Stomach (tissue), 9 donors: ENCODE results near the gene UFSP2. TPM values are rescaled to one million over a fixed set of nuclear protein-coding genes. Genes with fewer than 3 reads are reported as not detected.

Source experiments
- DNase-seq, 2 donors: peaks; one replicate each; pipeline versions ENCODE4 v3.0.0 to v3.0.0-alpha.2; 2013 to 2019
- H3K27ac ChIP-seq, 5 donors: fragments of 200-600 bp in 4 of 5; sonication (generic) in 4 of 5; one replicate each; pipeline ENCODE4 v1.5.1; 2013 to 2019; ENCODE audit warnings: mild to moderate bottlenecking in 1 of 5, moderate library complexity in 1 of 5
- H3K27me3 ChIP-seq, 3 donors: fragments of 200-600 bp; sonication (generic); one replicate each; pipeline ENCODE4 v1.5.1; 2017 to 2019; ENCODE audit warnings: mixed run types in 1 of 3
- H3K36me3 ChIP-seq, 4 donors: fragments of 200-600 bp; sonication (generic); 1 replicate in 3 of 4; 2 replicates in 1 of 4; pipeline ENCODE4 v1.5.1; 2016 to 2019
- H3K4me1 ChIP-seq, 4 donors: fragments of 200-600 bp; sonication (generic); one replicate each; pipeline ENCODE4 v1.5.1; 2016 to 2019
- H3K4me3 ChIP-seq, 4 donors: fragments of 200-600 bp; sonication (generic) in 3 of 4; one replicate each; pipeline ENCODE4 v1.5.1; 2016 to 2019; ENCODE audit warnings: mild to moderate bottlenecking in 1 of 4
- H3K9me3 ChIP-seq, 4 donors: fragments of 200-600 bp; sonication (generic); one replicate each; pipeline ENCODE4 v1.5.1; 2016 to 2019
- CTCF ChIP-seq, 7 experiments: fragments of 450-650 bp in 4 of 7; fragments of 200-600 bp in 3 of 7; sonication (generic) in 3 of 7; IDR thresholded peaks; one replicate each; pipeline ENCODE4 v1.5.1; 2016 to 2019; ENCODE audit warnings: antibody characterized with exemption in 7 of 7, control low read depth in 2 of 7, mild to moderate bottlenecking in 1 of 7
- EP300 ChIP-seq: sonication (generic); formaldehyde crosslinking; IDR thresholded peaks from one replicate; pipeline ENCODE4 v1.6.1; 2017; ENCODE audit warnings: antibody characterized with exemption
- POLR2A ChIP-seq, 4 donors: fragments of 450-650 bp; IDR thresholded peaks; one replicate each; pipeline ENCODE4 v1.6.1; 2016; ENCODE audit warnings: antibody characterized with exemption in 4 of 4, control low read depth in 2 of 4, mild to moderate bottlenecking in 1 of 4, moderate library complexity in 1 of 4
- POLR2AphosphoS5 ChIP-seq, 3 donors: sonication (generic); formaldehyde crosslinking; IDR thresholded peaks; one replicate each; pipeline ENCODE4 v1.6.1; 2016; ENCODE audit warnings: antibody characterized with exemption in 3 of 3
- WGBS, 5 donors: extraction: QIAGEN DNeasy Blood & Tissue Kit in 3 of 5; methylation state at CpG; one replicate each; pipeline versions ENCODE4 v1.1.5 to v1.1.7; 2013 to 2018; 5-methylcytosine and 5-hydroxymethylcytosine counted together
- intact Hi-C: fragments of 100-400 bp; cut with DNase I; formaldehyde crosslinking; loops from one replicate; pipeline ENCODE4 v1.15.1; 2023; ENCODE audit warnings: low total_unique reads
- polyA plus RNA-seq, 3 donors: library from polyadenylated mRNA; stranded (reverse); fragments of 200-250 nt; gene quantifications; one replicate each; pipeline ENCODE4 v1.2.3, GENCODE V29; 2013
- total RNA-seq, 5 donors: library from RNA; depleted of rRNA; stranded (reverse); fragments of >200 nt; gene quantifications; one replicate each; pipeline versions ENCODE4 v1.1.0 to v1.2.3, GENCODE V29; 2014 to 2016
- donor health status: healthy with polysubstance abuse.
- donor health status: Bipolar disorder and iron deficiency.
- donor health status: healthy.

UFSP2 gene
- total and polyA plus RNA-seq, 8 donors = 12.3 to 56.2 (median 20.4) TPM; not detected in 1

GRCh38 chr4:185395956-185396723 lies 29.6 kb downstream of the UFSP2 start:
- WGBS, 5 donors = 0 to 1% (median 1%) methylated on average over 38 to 98 of the region's 98 CpGs
- H3K27ac ChIP-seq = peak overlapping the region; percentile 99
- H3K4me1 ChIP-seq = peaks cover 14 to 56% (median 32%) of the 10 kb centered on the region in 4 donors
- intact Hi-C loops = loop anchor here (10.0 kb wide), 1 partner anchor 181 kb away; no protein-coding TSS in a partner anchor
- no peaks in the 10 kb centered on the region for H3K9me3 ChIP-seq
- peak; percentile 98 to 99 for DNase-seq
- TF ChIP-seq CTCF (IDR thresholded peaks at IDR 0.05) (no peak), EP300 (peak; percentile 65), POLR2AphosphoS5 (IDR thresholded peaks at IDR 0.05) (peak; percentile 85 to 88 (median 86)), POLR2A (IDR thresholded peaks at IDR 0.05) (peak in 2 of 4 donors; percentile 54 to 64)
- peaks cover 0 to 25% (median 21%) of the 10 kb centered on the region in 4 donors for H3K36me3 ChIP-seq
- no peaks in the 10 kb centered on the region for H3K27me3 ChIP-seq
- peak overlapping the region; percentile 55 to 90 (median 78) for H3K4me3 ChIP-seq

- H3K27me3 ChIP-seq = no peaks in the 10 kb centered on the region
- peak in 1 of 2 donors; percentile 43 for DNase-seq
- 2 to 8% (median 5%) methylated on average over 12 of the region's 12 CpGs for WGBS, 5 donors
- peak within 1 kb of the TSS; percentile 99 for H3K27ac ChIP-seq
- no peaks in the 10 kb centered on the region for H3K9me3 ChIP-seq
- TF ChIP-seq POLR2A (IDR thresholded peaks at IDR 0.05) (no peak), CTCF (IDR thresholded peaks at IDR 0.05) (no peak), POLR2AphosphoS5 (IDR thresholded peaks at IDR 0.05) (no peak), EP300 (no peak)
- intact Hi-C loops = loop anchor here (10.0 kb wide), 1 partner anchor 181 kb away; no protein-coding TSS in a partner anchor
- H3K36me3 ChIP-seq = peaks cover 0 to 17% (median 14%) of the 10 kb centered on the region in 4 donors
- peaks cover 14 to 48% (median 28%) of the 10 kb centered on the region in 4 donors for H3K4me1 ChIP-seq
- peak within 1 kb of the TSS; percentile 55 to 90 (median 78) for H3K4me3 ChIP-seq
Measured at GRCh38 chr4:185395238-185395955, 30.4 kb downstream of the UFSP2 start, which contains the start of gene LRP2BP. TSS of gene LRP2BP (minus strand) at chr4:185395924. CDS start at chr4:185378186, 17,738 bp downstream.

GRCh38 chr4:185394568-185395237 lies 31.1 kb downstream of the UFSP2 start:
- intact Hi-C loops = loop anchor here (10.0 kb wide), 1 partner anchor 180 kb away; no protein-coding TSS in a partner anchor
- DNase-seq = no peak
- H3K27ac ChIP-seq = peak overlapping the region in 4 of 5 donors; percentile 99
- no peaks in the 10 kb centered on the region for H3K9me3 ChIP-seq
- H3K36me3 ChIP-seq = peaks cover 0 to 10% (median 7%) of the 10 kb centered on the region in 4 donors
- peak overlapping the region; percentile 55 to 90 (median 78) for H3K4me3 ChIP-seq
- no peak for TF ChIP-seq CTCF (IDR thresholded peaks at IDR 0.05)
- TF ChIP-seq POLR2A (IDR thresholded peaks at IDR 0.05) = no peak
- no peak for TF ChIP-seq EP300
- TF ChIP-seq POLR2AphosphoS5 (IDR thresholded peaks at IDR 0.05) = no peak
- H3K27me3 ChIP-seq = no peaks in the 10 kb centered on the region
- H3K4me1 ChIP-seq = peaks cover 14 to 41% (median 26%) of the 10 kb centered on the region in 4 donors
- WGBS, 5 donors = 62 to 72% (median 66%) methylated on average over 12 of the region's 12 CpGs
